Urothelium cell line (cell line): ENCODE data around the gene FILIP1L.
"Not testable (repeated sequence)": the region's sequence is repeated elsewhere in the genome, so short reads cannot be mapped to it uniquely, and the experiment has no call there.

ENCODE experiments used
- DNase-seq: peaks from one replicate; pipeline ENCODE4 v3.0.0; 2011; ENCODE audit warnings: low spot score, mixed read lengths
- FAIRE-seq: peaks from 2 replicates; lab custom pipeline; 2011; peaks lifted over from hg19 to GRCh38; lab: Jason Lieb, UNC

Gene FILIP1L

GRCh38 chr3:99854756-99855298, 259.5 kb downstream of the FILIP1L start:
- FAIRE-seq: peak; percentile 69

GRCh38 chr3:99852851-99853250, 261.4 kb downstream of the FILIP1L start:
- no peak for FAIRE-seq
- DNase-seq: no peak

More at GRCh38 chr3:99854756-99855298, 259.5 kb downstream of the FILIP1L start:
- no peak for DNase-seq

GRCh38 chr3:99851955-99852354, 262.3 kb downstream of the FILIP1L start:
- no peak for DNase-seq
- FAIRE-seq: no peak

- FAIRE-seq: no peak
- DNase-seq: no peak
These were observed 263.7 kb downstream of the FILIP1L start for GRCh38 chr3:99850608-99851007.

GRCh38 chr3:99848433-99848832, 265.9 kb downstream of the FILIP1L start:
- no peak for FAIRE-seq
- DNase-seq: no peak

- DNase-seq: no peak
- FAIRE-seq: no peak
These were observed 267.7 kb downstream of the FILIP1L start for GRCh38 chr3:99846477-99847160.

GRCh38 chr3:99845999-99846398, 268.3 kb downstream of the FILIP1L start:
- DNase-seq (no peak), FAIRE-seq (no peak)

GRCh38 chr3:99845331-99845730, 269.0 kb downstream of the FILIP1L start:
- FAIRE-seq (no peak), DNase-seq (no peak)

GRCh38 chr3:99843590-99844258, 270.6 kb downstream of the FILIP1L start:
- FAIRE-seq: peak; percentile 20
- no peak for DNase-seq

GRCh38 chr3:99842826-99843589, 271.3 kb downstream of the FILIP1L start:
- FAIRE-seq (no peak), DNase-seq (peak; percentile 56)

GRCh38 chr3:99841949-99842348, 272.4 kb downstream of the FILIP1L start:
- FAIRE-seq, DNase-seq: not testable (repeated sequence)

GRCh38 chr3:99839613-99840012, 274.7 kb downstream of the FILIP1L start:
- no peak for FAIRE-seq

GRCh38 chr3:99838755-99839154, 275.5 kb downstream of the FILIP1L start:
- no peak for FAIRE-seq
- no peak for DNase-seq

More at GRCh38 chr3:99839613-99840012, 274.7 kb downstream of the FILIP1L start:
- no peak for DNase-seq

- no peak for FAIRE-seq
- no peak for DNase-seq
These were observed 276.6 kb downstream of the FILIP1L start for GRCh38 chr3:99837715-99838114.

- DNase-seq (no peak), FAIRE-seq (no peak)
These were observed 277.6 kb downstream of the FILIP1L start for GRCh38 chr3:99836681-99837080.

- DNase-seq: no peak
- no peak for FAIRE-seq
These were observed 279.9 kb downstream of the FILIP1L start for GRCh38 chr3:99834211-99834957.

- no peak for DNase-seq
- FAIRE-seq: no peak
These were observed 280.6 kb downstream of the FILIP1L start for GRCh38 chr3:99833617-99834205.

GRCh38 chr3:99829844-99830243, 284.5 kb downstream of the FILIP1L start:
- DNase-seq: no peak
- FAIRE-seq: no peak

- DNase-seq: peak; percentile 37
- no peak for FAIRE-seq
These were observed 289.2 kb downstream of the FILIP1L start for GRCh38 chr3:99825004-99825640.
